Right lobe of liver (tissue), 4 donors: ENCODE data around the gene ADGRE2.
"Not testable (repeated sequence)": the region's sequence is repeated elsewhere in the genome, so short reads cannot be mapped to it uniquely, and the experiment has no call there.

Experiments used
- POLR2A ChIP-seq: fragments of 450-650 bp; IDR thresholded peaks from one replicate; pipeline ENCODE4 v1.6.1; 2017; ENCODE audit warnings: antibody characterized with exemption, mild to moderate bottlenecking
- TF ChIP-seq, protein P1 (sequence below), 4 donors: fragments of 200-600 bp in 3 of 4; fragments of 450-650 bp in 1 of 4; IDR thresholded peaks; one replicate each; pipeline versions ENCODE4 v1.5.1 to v1.8.0; 2016 to 2022; ENCODE audit warnings: antibody characterized with exemption in 4 of 4, mild to moderate bottlenecking in 2 of 4
- donor health status: DM: no; HTN: no; CAD: no.
- donor health status: DM: no; HTN: no; CAD: no.
- donor health status: DM: no; HTN: yes; CAD: no.

DNA sequence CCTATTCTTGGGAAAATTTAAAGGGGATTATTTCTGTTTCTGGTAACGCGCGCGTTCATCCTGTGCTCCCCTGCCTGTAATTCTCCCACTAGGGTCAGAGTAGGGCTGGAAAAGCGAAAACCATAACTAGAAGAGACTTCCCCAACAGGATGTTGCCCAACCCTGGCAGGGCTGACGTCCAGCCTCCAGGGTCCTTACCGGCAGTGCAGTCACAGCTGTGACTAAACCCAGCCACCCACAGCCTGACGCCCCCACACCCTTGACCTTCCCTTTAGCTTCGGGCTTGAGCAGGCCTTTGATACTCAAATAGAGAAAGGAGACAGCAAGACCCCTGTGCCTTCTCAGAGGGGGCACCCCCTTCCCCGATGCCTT, 6.4 kb upstream of the ADGRE2 start:
- TF ChIP-seq POLR2A: not testable (repeated sequence)
- TF ChIP-seq, protein P1, sequence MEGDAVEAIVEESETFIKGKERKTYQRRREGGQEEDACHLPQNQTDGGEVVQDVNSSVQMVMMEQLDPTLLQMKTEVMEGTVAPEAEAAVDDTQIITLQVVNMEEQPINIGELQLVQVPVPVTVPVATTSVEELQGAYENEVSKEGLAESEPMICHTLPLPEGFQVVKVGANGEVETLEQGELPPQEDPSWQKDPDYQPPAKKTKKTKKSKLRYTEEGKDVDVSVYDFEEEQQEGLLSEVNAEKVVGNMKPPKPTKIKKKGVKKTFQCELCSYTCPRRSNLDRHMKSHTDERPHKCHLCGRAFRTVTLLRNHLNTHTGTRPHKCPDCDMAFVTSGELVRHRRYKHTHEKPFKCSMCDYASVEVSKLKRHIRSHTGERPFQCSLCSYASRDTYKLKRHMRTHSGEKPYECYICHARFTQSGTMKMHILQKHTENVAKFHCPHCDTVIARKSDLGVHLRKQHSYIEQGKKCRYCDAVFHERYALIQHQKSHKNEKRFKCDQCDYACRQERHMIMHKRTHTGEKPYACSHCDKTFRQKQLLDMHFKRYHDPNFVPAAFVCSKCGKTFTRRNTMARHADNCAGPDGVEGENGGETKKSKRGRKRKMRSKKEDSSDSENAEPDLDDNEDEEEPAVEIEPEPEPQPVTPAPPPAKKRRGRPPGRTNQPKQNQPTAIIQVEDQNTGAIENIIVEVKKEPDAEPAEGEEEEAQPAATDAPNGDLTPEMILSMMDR (IDR thresholded peaks at IDR 0.05): not testable (repeated sequence)
